GM19328 (cell line): ENCODE measurements around the gene STK32C.

Experiments
- ATAC-seq: cut with Tn5 transposase; IDR thresholded peaks from one replicate; pipeline ENCODE4 v1.9.1; 2021; ENCODE audit warnings: mild to moderate bottlenecking, moderate library complexity; ENCODE audit not compliant: unreplicated experiment

STK32C gene

GRCh38 chr10:132289439-132289838 lies 18.3 kb downstream of the STK32C start:
- no peak for ATAC-seq

- no peak for ATAC-seq
These were observed 24.0 kb downstream of the STK32C start for GRCh38 chr10:132283604-132284382.

GRCh38 chr10:132282667-132283603 lies 24.8 kb downstream of the STK32C start:
- ATAC-seq, result no peak

- ATAC-seq, result no peak
These were observed 25.7 kb downstream of the STK32C start for GRCh38 chr10:132281915-132282666.

GRCh38 chr10:132280646-132281074 lies 27.1 kb downstream of the STK32C start:
- ATAC-seq, result no peak

GRCh38 chr10:132279873-132280645 lies 27.7 kb downstream of the STK32C start:
- no peak for ATAC-seq

- no peak for ATAC-seq
These were observed 30.4 kb downstream of the STK32C start for GRCh38 chr10:132277311-132277741.

GRCh38 chr10:132276706-132277105 lies 31.0 kb downstream of the STK32C start:
- no peak for ATAC-seq

GRCh38 chr10:132276179-132276675 lies 31.5 kb downstream of the STK32C start:
- no peak for ATAC-seq

- no peak for ATAC-seq
These were observed 32.1 kb downstream of the STK32C start for GRCh38 chr10:132275426-132276178.

GRCh38 chr10:132274986-132275385 lies 32.8 kb downstream of the STK32C start:
- no peak for ATAC-seq

GRCh38 chr10:132274581-132274980 lies 33.2 kb downstream of the STK32C start:
- no peak for ATAC-seq

GRCh38 chr10:132273966-132274365 lies 33.8 kb downstream of the STK32C start:
- no peak for ATAC-seq

GRCh38 chr10:132273304-132273944 lies 34.3 kb downstream of the STK32C start:
- no peak for ATAC-seq

GRCh38 chr10:132272231-132272971 lies 35.3 kb downstream of the STK32C start:
- ATAC-seq, result no peak

GRCh38 chr10:132271458-132272230 lies 36.1 kb downstream of the STK32C start:
- ATAC-seq, result no peak

- ATAC-seq, result no peak
These were observed 36.9 kb downstream of the STK32C start for GRCh38 chr10:132270721-132271457.
